Measurements from ENCODE around the gene MAN1A2.
"Not testable (repeated sequence)": the region's sequence is repeated elsewhere in the genome, so short reads cannot be mapped to it uniquely, and the experiment has no call there.

The MAN1A2 gene

GRCh38 chr1:117501281-117501680, 134.0 kb downstream of the MAN1A2 start:
- no peak for DNase-seq

- DNase-seq, result no peak
These were observed 144.0 kb downstream of the MAN1A2 start for GRCh38 chr1:117511273-117511672.

GRCh38 chr1:117512728-117513321, 145.6 kb downstream of the MAN1A2 start:
- DNase-seq, result no peak

GRCh38 chr1:117523111-117523510, 155.9 kb downstream of the MAN1A2 start:
- DNase-seq, result no peak

GRCh38 chr1:117527074-117527473, 159.8 kb downstream of the MAN1A2 start:
- DNase-seq, result no peak

GRCh38 chr1:117527566-117528102, 160.4 kb downstream of the MAN1A2 start:
- DNase-seq, result no peak

GRCh38 chr1:117529683-117530082, 162.4 kb downstream of the MAN1A2 start:
- no peak for DNase-seq

- no peak for DNase-seq
These were observed 164.0 kb downstream of the MAN1A2 start for GRCh38 chr1:117531222-117531621.

- DNase-seq, result no peak
These were observed 167.8 kb downstream of the MAN1A2 start for GRCh38 chr1:117534995-117535467.

GRCh38 chr1:117535821-117536220, 168.6 kb downstream of the MAN1A2 start:
- no peak for DNase-seq

- DNase-seq, result no peak
These were observed 170.2 kb downstream of the MAN1A2 start for GRCh38 chr1:117537291-117537920.

- DNase-seq, result no peak
These were observed 173.3 kb downstream of the MAN1A2 start for GRCh38 chr1:117540532-117540931.

- no peak for DNase-seq
These were observed 173.8 kb downstream of the MAN1A2 start for GRCh38 chr1:117541003-117541402.

- no peak for DNase-seq
These were observed 174.3 kb downstream of the MAN1A2 start for GRCh38 chr1:117541585-117541984.

- no peak for DNase-seq
These were observed 177.4 kb downstream of the MAN1A2 start for GRCh38 chr1:117544509-117545109.

- no peak for DNase-seq
These were observed 179.2 kb downstream of the MAN1A2 start for GRCh38 chr1:117546467-117546866.

- DNase-seq, result no peak
These were observed 186.2 kb downstream of the MAN1A2 start for GRCh38 chr1:117553471-117553870.

GRCh38 chr1:117555806-117556205, 188.6 kb downstream of the MAN1A2 start:
- DNase-seq, result no peak

- no peak for DNase-seq
These were observed 189.1 kb downstream of the MAN1A2 start for GRCh38 chr1:117556341-117556740.

GRCh38 chr1:117556976-117557375, 189.7 kb downstream of the MAN1A2 start:
- DNase-seq, result no peak

GRCh38 chr1:117558451-117558850, 191.2 kb downstream of the MAN1A2 start:
- DNase-seq, result not testable (repeated sequence)

- no peak for DNase-seq
These were observed 191.9 kb downstream of the MAN1A2 start for GRCh38 chr1:117559139-117559538.

GRCh38 chr1:117559985-117560384, 192.7 kb downstream of the MAN1A2 start:
- no peak for DNase-seq

- DNase-seq, result no peak
These were observed 193.8 kb downstream of the MAN1A2 start for GRCh38 chr1:117561071-117561470.
